ENCODE measurements around the gene LIMA1.

- TF ChIP-seq CTCF (IDR thresholded peaks at IDR 0.05; ENCODE audit: low read depth, low read length, poor library complexity, severe bottlenecking) (no peak), EZH2phosphoT487 (IDR thresholded peaks at IDR 0.05; ENCODE audit: borderline replicate concordance, low read length) (no peak)
Measured at GRCh38 chr12:50184261-50184660, 99.1 kb downstream of the LIMA1 start.
